GM23248 (cell line): ENCODE measurements around the gene AIPL1. TPM values are rescaled to one million over a fixed set of nuclear protein-coding genes. Genes with fewer than 3 reads are reported as not detected.

Experiments
- DNase-seq: peaks from one replicate; pipeline ENCODE4 v3.0.0-alpha.2; 2015
- H2AFZ ChIP-seq: fragments of 200-600 bp; sonication (generic); 2 replicates; pipeline ENCODE4 v1.6.1; 2016; ENCODE audit warnings: antibody characterized with exemption
- H3F3A ChIP-seq: fragments of 200-600 bp; sonication (generic); 2 replicates; pipeline ENCODE4 v1.6.1; 2016; ENCODE audit warnings: mild to moderate bottlenecking, antibody characterized with exemption, mixed run types; ENCODE audit not compliant: insufficient read depth
- H3K27ac ChIP-seq: fragments of 200-600 bp; sonication (generic); 2 replicates; pipeline ENCODE4 v1.5.1; 2016; ENCODE audit warnings: mild to moderate bottlenecking
- H3K27me3 ChIP-seq: fragments of 200-600 bp; sonication (generic); replicated peaks from 2 replicates; pipeline ENCODE4 v1.6.1; 2016; ENCODE audit warnings: mild to moderate bottlenecking; ENCODE audit not compliant: insufficient read depth
- H3K36me3 ChIP-seq: fragments of 200-600 bp; sonication (generic); 2 replicates; pipeline ENCODE4 v1.6.1; 2016; ENCODE audit warnings: low read depth, mild to moderate bottlenecking
- H3K4me1 ChIP-seq: fragments of 200-600 bp; sonication (generic); 2 replicates; pipeline ENCODE4 v1.6.1; 2016; ENCODE audit warnings: mild to moderate bottlenecking; ENCODE audit not compliant: insufficient read depth
- H3K4me2 ChIP-seq: fragments of 200-600 bp; sonication (generic); one replicate; pipeline ENCODE4 v1.6.1; 2016; ENCODE audit warnings: mild to moderate bottlenecking; ENCODE audit not compliant: unreplicated experiment
- H3K4me3 ChIP-seq: fragments of 200-600 bp; sonication (generic); 2 replicates; pipeline ENCODE4 v1.5.1; 2016; ENCODE audit warnings: mild to moderate bottlenecking
- H3K79me2 ChIP-seq: fragments of 200-600 bp; sonication (generic); 2 replicates; pipeline ENCODE4 v1.6.1; 2016; ENCODE audit warnings: mild to moderate bottlenecking; ENCODE audit not compliant: insufficient read depth
- H3K9ac ChIP-seq: fragments of 200-600 bp; sonication (generic); 2 replicates; pipeline ENCODE4 v1.6.1; 2016; ENCODE audit warnings: mild to moderate bottlenecking
- H3K9me2 ChIP-seq: fragments of 200-600 bp; sonication (generic); 2 replicates; pipeline ENCODE4 v1.6.1; 2016; ENCODE audit warnings: mixed run types, mild to moderate bottlenecking, moderate library complexity; ENCODE audit not compliant: insufficient read depth
- H3K9me3 ChIP-seq: fragments of 200-600 bp; sonication (generic); one replicate; pipeline ENCODE4 v1.6.1; 2017; ENCODE audit warnings: low read depth
- H4K20me1 ChIP-seq: fragments of 200-600 bp; sonication (generic); 2 replicates; pipeline ENCODE4 v1.6.0; 2016; ENCODE audit not compliant: insufficient read depth
- EZH2 ChIP-seq: fragments of 200-600 bp; sonication (generic); IDR thresholded peaks from 2 replicates; pipeline ENCODE4 v1.6.1; 2018; ENCODE audit warnings: antibody characterized with exemption, mild to moderate bottlenecking; ENCODE audit not compliant: insufficient read depth, poor library complexity, severe bottlenecking
- EZH2phosphoT487 ChIP-seq: fragments of 200-600 bp; sonication (generic); IDR thresholded peaks from 2 replicates; pipeline ENCODE4 v1.6.1; 2018; ENCODE audit warnings: antibody characterized with exemption, moderate library complexity, mild to moderate bottlenecking, low read depth; ENCODE audit not compliant: insufficient read depth
- WGBS, 2 experiments: methylation state at CpG; one replicate each; pipeline ENCODE4 v1.1.6; 2015 to 2017; ENCODE audit warnings: low lambda C conversion rate in 2 of 2, low coverage in 1 of 2; ENCODE audit errors: missing lambda C conversion rate in 2 of 2; 5-methylcytosine and 5-hydroxymethylcytosine counted together
- in situ Hi-C: fragments of 300-500 bp; cut with MboI; formaldehyde crosslinking; loops from 2 replicates; pipeline ENCODE4 v1.15.0; 2020
- polyA plus RNA-seq: library from polyadenylated mRNA; unstranded; fragments of >200 nt; fragmentation: Nextera tagmentation; extraction: Ambion mirVana; gene quantifications from 2 replicates; pipeline ENCODE4 v1.2.1, GENCODE V29; 2016
- total RNA-seq: library from RNA; depleted of rRNA; stranded (reverse); fragments of >200 nt; shearing (Covaris generic); gene quantifications from 2 replicates; pipeline ENCODE4 v1.2.3, GENCODE V29; 2014

AIPL1 gene
- total and polyA plus RNA-seq, 2 experiments from 2014 or later, result not detected

- H3K4me1 ChIP-seq, result no peaks in the 10 kb centered on the region
- WGBS, 2 experiments, result 66 to 72% methylated on average over 9 of the region's 9 CpGs
- no peak for TF ChIP-seq EZH2phosphoT487
- no peak for TF ChIP-seq EZH2
- no peak overlapping the region for H3K27ac ChIP-seq
- no peak overlapping the region for H3K9ac ChIP-seq
- H3K36me3 ChIP-seq, result no peaks in the 10 kb centered on the region
- in situ Hi-C loops, result no loop called here
- H3K27me3 ChIP-seq, result peaks cover 6% of the 10 kb centered on the region
- H2AFZ ChIP-seq, result no peak overlapping the region
- H3K79me2 ChIP-seq, result no peaks in the 10 kb centered on the region
- H4K20me1 ChIP-seq, result no peaks in the 10 kb centered on the region
- no peaks in the 10 kb centered on the region for H3K9me2 ChIP-seq
- no peak overlapping the region for H3K4me2 ChIP-seq
- no peak overlapping the region for H3K4me3 ChIP-seq
- DNase-seq, result no peak
- H3F3A ChIP-seq, result no peaks in the 10 kb centered on the region
- no peaks in the 10 kb centered on the region for H3K9me3 ChIP-seq
These were observed 48.8 kb downstream of the AIPL1 start for GRCh38 chr17:6386041-6386630.

- WGBS, 2 experiments, result 19 to 27% methylated on average over 5 of the region's 5 CpGs
- Histone ChIP-seq H3K9me2 (no peaks in the 10 kb centered on the region), H3F3A (no peaks in the 10 kb centered on the region), H3K36me3 (no peaks in the 10 kb centered on the region), H3K79me2 (no peaks in the 10 kb centered on the region), H3K9ac (no peak overlapping the region), H3K27ac (no peak overlapping the region), H3K27me3 (peaks cover 6% of the 10 kb centered on the region), H2AFZ (no peak overlapping the region), H4K20me1 (no peaks in the 10 kb centered on the region), H3K9me3 (no peaks in the 10 kb centered on the region), H3K4me1 (no peaks in the 10 kb centered on the region), H3K4me3 (no peak overlapping the region), H3K4me2 (no peak overlapping the region)
- DNase-seq, result no peak
- in situ Hi-C loops, result no loop called here
- TF ChIP-seq EZH2 (no peak), EZH2phosphoT487 (no peak)
These were observed 50.4 kb downstream of the AIPL1 start for GRCh38 chr17:6384481-6384880.

GRCh38 chr17:6381526-6382465 is 53.1 kb downstream of the AIPL1 start:
- Histone ChIP-seq H3K9ac (no peak overlapping the region), H3K27me3 (peaks cover 7% of the 10 kb centered on the region; the same call in 1 of the 2 replicates), H3K4me2 (no peak overlapping the region), H3K36me3 (no peaks in the 10 kb centered on the region), H3K4me3 (no peak overlapping the region), H3K4me1 (no peaks in the 10 kb centered on the region), H3K9me3 (no peaks in the 10 kb centered on the region), H2AFZ (no peak overlapping the region), H4K20me1 (no peaks in the 10 kb centered on the region), H3K9me2 (no peaks in the 10 kb centered on the region), H3K27ac (no peak overlapping the region), H3F3A (no peaks in the 10 kb centered on the region), H3K79me2 (no peaks in the 10 kb centered on the region)
- peak; percentile 7 for DNase-seq
- 39 to 40% methylated on average over 13 of the region's 13 CpGs for WGBS, 2 experiments
- in situ Hi-C loops, result no loop called here
- TF ChIP-seq EZH2 (no peak), EZH2phosphoT487 (no peak)

- Histone ChIP-seq H3K4me1 (no peaks in the 10 kb centered on the region), H3K27me3 (peaks cover 7% of the 10 kb centered on the region; the same call in 1 of the 2 replicates), H3K9me2 (no peaks in the 10 kb centered on the region), H3K4me2 (no peak overlapping the region), H3K4me3 (no peak overlapping the region), H3F3A (no peaks in the 10 kb centered on the region), H3K36me3 (no peaks in the 10 kb centered on the region), H3K27ac (no peak overlapping the region), H3K9me3 (no peaks in the 10 kb centered on the region), H3K9ac (no peak overlapping the region), H2AFZ (no peak overlapping the region), H3K79me2 (no peaks in the 10 kb centered on the region), H4K20me1 (no peaks in the 10 kb centered on the region)
- in situ Hi-C loops, result no loop called here
- TF ChIP-seq EZH2, result no peak
- TF ChIP-seq EZH2phosphoT487, result no peak
- peak; percentile 55 for DNase-seq
- 14 to 22% methylated on average over 6 of the region's 6 CpGs for WGBS, 2 experiments
These were observed 53.9 kb downstream of the AIPL1 start for GRCh38 chr17:6380915-6381438.
